NCI-H2081 (cell line): ENCODE data around the gene EGFL8.
A peak's percentile ranks its signal among the peaks of the same experiment; 100 is the strongest.
"Not testable (repeated sequence)": the region's sequence is repeated elsewhere in the genome, so short reads cannot be mapped to it uniquely, and the experiment has no call there.

ENCODE experiments used
- DNase-seq, 2 experiments: peaks; one replicate each; lab custom pipeline; 2025; lab: John Stamatoyannopoulos, UW

Gene EGFL8

GRCh38 chr6:32183483-32184083, 19.2 kb downstream of the EGFL8 start:
- no peak for DNase-seq

GRCh38 chr6:32184084-32184640, 19.8 kb downstream of the EGFL8 start, which contains the start of gene AGER:
AGER (minus strand) TSS chr6:32184253; CDS start chr6:32184222, 31 bp downstream.
- no peak for DNase-seq

GRCh38 chr6:32185681-32186131, 21.3 kb downstream of the EGFL8 start:
- DNase-seq, result not testable (repeated sequence)

GRCh38 chr6:32186151-32186840, 21.9 kb downstream of the EGFL8 start:
- not testable (repeated sequence) for DNase-seq

- DNase-seq, result no peak
Measured at GRCh38 chr6:32187009-32187709, 22.8 kb downstream of the EGFL8 start.

GRCh38 chr6:32187725-32188380, 23.5 kb downstream of the EGFL8 start:
- DNase-seq, result not testable (repeated sequence)

- no peak for DNase-seq
Measured at GRCh38 chr6:32188381-32189068, 24.1 kb downstream of the EGFL8 start.

GRCh38 chr6:32189069-32189741, 24.8 kb downstream of the EGFL8 start:
- DNase-seq, result no peak

GRCh38 chr6:32189742-32190053, 25.3 kb downstream of the EGFL8 start:
- no peak for DNase-seq

GRCh38 chr6:32190054-32190851, 25.9 kb downstream of the EGFL8 start, which contains the start of gene PBX2:
PBX2 (minus strand) TSS chr6:32190202; CDS start chr6:32189915, 287 bp downstream.
- peak; percentile 66 to 71 for DNase-seq

GRCh38 chr6:32190911-32191677, 26.7 kb downstream of the EGFL8 start:
- no peak for DNase-seq

- DNase-seq, result no peak
Measured at GRCh38 chr6:32191696-32192607, 27.6 kb downstream of the EGFL8 start.

GRCh38 chr6:32192608-32193039, 28.2 kb downstream of the EGFL8 start, which contains the start of gene GPSM3:
GPSM3 (minus strand) TSS chr6:32192643; CDS start chr6:32192513, 130 bp downstream.
- no peak for DNase-seq

GRCh38 chr6:32193096-32193495, 28.7 kb downstream of the EGFL8 start:
- DNase-seq, result not testable (repeated sequence)

GRCh38 chr6:32194388-32194787, 30.0 kb downstream of the EGFL8 start:
- no peak for DNase-seq

- DNase-seq, result peak in 1 of 2 experiments; percentile 35
Measured at GRCh38 chr6:32194825-32195651, 30.6 kb downstream of the EGFL8 start.

GRCh38 chr6:32195652-32195901, 31.2 kb downstream of the EGFL8 start:
- peak; percentile 99 for DNase-seq
